Measurements from ENCODE around the gene SYCP3.

- TF ChIP-seq, protein P1, sequence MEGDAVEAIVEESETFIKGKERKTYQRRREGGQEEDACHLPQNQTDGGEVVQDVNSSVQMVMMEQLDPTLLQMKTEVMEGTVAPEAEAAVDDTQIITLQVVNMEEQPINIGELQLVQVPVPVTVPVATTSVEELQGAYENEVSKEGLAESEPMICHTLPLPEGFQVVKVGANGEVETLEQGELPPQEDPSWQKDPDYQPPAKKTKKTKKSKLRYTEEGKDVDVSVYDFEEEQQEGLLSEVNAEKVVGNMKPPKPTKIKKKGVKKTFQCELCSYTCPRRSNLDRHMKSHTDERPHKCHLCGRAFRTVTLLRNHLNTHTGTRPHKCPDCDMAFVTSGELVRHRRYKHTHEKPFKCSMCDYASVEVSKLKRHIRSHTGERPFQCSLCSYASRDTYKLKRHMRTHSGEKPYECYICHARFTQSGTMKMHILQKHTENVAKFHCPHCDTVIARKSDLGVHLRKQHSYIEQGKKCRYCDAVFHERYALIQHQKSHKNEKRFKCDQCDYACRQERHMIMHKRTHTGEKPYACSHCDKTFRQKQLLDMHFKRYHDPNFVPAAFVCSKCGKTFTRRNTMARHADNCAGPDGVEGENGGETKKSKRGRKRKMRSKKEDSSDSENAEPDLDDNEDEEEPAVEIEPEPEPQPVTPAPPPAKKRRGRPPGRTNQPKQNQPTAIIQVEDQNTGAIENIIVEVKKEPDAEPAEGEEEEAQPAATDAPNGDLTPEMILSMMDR (IDR thresholded peaks at IDR 0.05), result no peak
- TF ChIP-seq POLR2A (IDR thresholded peaks at IDR 0.05), result no peak
Observed at GRCh38 chr12:101783150-101783549, 43.9 kb upstream of the SYCP3 start.
